Activated T-helper 17 cell treated with anti-CD3 and anti-CD28 coated beads, Interleukin-2, amount 50 U/mL, for 72 hours (primary cell): ENCODE measurements around the gene MTAP. TPM values are rescaled to one million over a fixed set of nuclear protein-coding genes. Genes with fewer than 3 reads are reported as not detected.

Experiments used
- ATAC-seq: fragments of 150-1000 bp; cut with Tn5 transposase; replicated peaks from 2 replicates; pipeline ENCODE4 v1.10.0; 2021; ENCODE audit warnings: mild to moderate bottlenecking, moderate library complexity
- H3K27ac Mint-ChIP-seq: one replicate; pipeline ENCODE4 v1.8.0; 2022; ENCODE audit warnings: mixed read lengths
- H3K27me3 Mint-ChIP-seq: one replicate; pipeline ENCODE4 v1.8.0; 2022; ENCODE audit warnings: mixed read lengths
- H3K36me3 Mint-ChIP-seq: one replicate; pipeline ENCODE4 v1.8.0; 2022; ENCODE audit warnings: low read depth, mild to moderate bottlenecking, mixed read lengths
- H3K4me1 Mint-ChIP-seq: one replicate; pipeline ENCODE4 v1.8.0; 2022; ENCODE audit warnings: mixed read lengths
- H3K4me3 Mint-ChIP-seq: one replicate; pipeline ENCODE4 v1.8.0; 2022; ENCODE audit warnings: mild to moderate bottlenecking, mixed read lengths
- H3K9me3 Mint-ChIP-seq: one replicate; pipeline ENCODE4 v1.8.0; 2022; ENCODE audit warnings: mixed read lengths
- total RNA-seq, 2 donors: library from RNA; stranded (reverse); gene quantifications; one replicate each; pipeline ENCODE4 v1.2.3, GENCODE V29; 2022

Gene MTAP
- total RNA-seq, 2 donors from 2014 or later, result 41.2 to 62.0 TPM

- H3K27ac Mint-ChIP-seq, result peak overlapping the region; percentile 51
- H3K27me3 Mint-ChIP-seq, result no peaks in the 10 kb centered on the region
- no peak overlapping the region for H3K4me3 Mint-ChIP-seq
- peaks cover 26% of the 10 kb centered on the region for H3K4me1 Mint-ChIP-seq
- H3K9me3 Mint-ChIP-seq, result no peaks in the 10 kb centered on the region
- peak; percentile 95 for ATAC-seq
- peaks cover 78% of the 10 kb centered on the region for H3K36me3 Mint-ChIP-seq
These were observed 50.3 kb downstream of the MTAP start for GRCh38 chr9:21852754-21853153.

GRCh38 chr9:21853414-21853813 is 51.0 kb downstream of the MTAP start:
- Mint-ChIP-seq H3K27ac (no peak overlapping the region), H3K4me3 (no peak overlapping the region), H3K4me1 (peaks cover 26% of the 10 kb centered on the region), H3K9me3 (no peaks in the 10 kb centered on the region), H3K36me3 (peaks cover 78% of the 10 kb centered on the region), H3K27me3 (no peaks in the 10 kb centered on the region)
- ATAC-seq, result no peak

DNA sequence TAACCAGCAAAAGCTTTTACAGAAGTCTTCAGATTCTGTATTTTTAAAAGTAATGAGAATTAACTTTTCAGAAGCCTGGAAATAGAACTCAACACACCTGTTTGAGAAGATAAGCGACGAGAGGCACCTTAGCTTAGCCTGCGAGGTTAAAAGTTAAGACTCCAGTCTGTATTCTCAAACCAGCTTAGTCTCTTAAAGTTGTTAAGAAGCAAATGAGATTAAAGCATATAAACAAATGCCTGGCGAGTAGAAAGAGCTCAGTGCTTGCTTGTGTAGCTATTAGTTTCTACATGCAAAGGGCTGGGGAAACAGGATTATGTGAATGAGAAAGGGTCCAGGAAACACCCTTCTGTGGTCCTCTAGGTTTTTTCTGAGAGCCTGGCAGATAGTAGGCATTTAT is 51.7 kb downstream of the MTAP start:
- Mint-ChIP-seq H3K36me3 (peaks cover 81% of the 10 kb centered on the region), H3K4me3 (no peak overlapping the region), H3K9me3 (no peaks in the 10 kb centered on the region), H3K4me1 (peaks cover 26% of the 10 kb centered on the region), H3K27ac (no peak overlapping the region), H3K27me3 (no peaks in the 10 kb centered on the region)
- no peak for ATAC-seq

- peaks cover 86% of the 10 kb centered on the region for H3K36me3 Mint-ChIP-seq
- H3K4me1 Mint-ChIP-seq, result peaks cover 26% of the 10 kb centered on the region
- no peaks in the 10 kb centered on the region for H3K27me3 Mint-ChIP-seq
- H3K4me3 Mint-ChIP-seq, result no peak overlapping the region
- H3K27ac Mint-ChIP-seq, result no peak overlapping the region
- H3K9me3 Mint-ChIP-seq, result no peaks in the 10 kb centered on the region
- no peak for ATAC-seq
These were observed 52.2 kb downstream of the MTAP start for GRCh38 chr9:21854594-21854993.

GRCh38 chr9:21856301-21857094 is 54.1 kb downstream of the MTAP start:
- peaks cover 22% of the 10 kb centered on the region for H3K4me1 Mint-ChIP-seq
- no peak overlapping the region for H3K27ac Mint-ChIP-seq
- peaks cover 100% of the 10 kb centered on the region for H3K36me3 Mint-ChIP-seq
- H3K9me3 Mint-ChIP-seq, result no peaks in the 10 kb centered on the region
- H3K27me3 Mint-ChIP-seq, result no peaks in the 10 kb centered on the region
- no peak for ATAC-seq
- H3K4me3 Mint-ChIP-seq, result no peak overlapping the region

- no peaks in the 10 kb centered on the region for H3K9me3 Mint-ChIP-seq
- no peak overlapping the region for H3K4me3 Mint-ChIP-seq
- no peaks in the 10 kb centered on the region for H3K27me3 Mint-ChIP-seq
- ATAC-seq, result no peak
- no peaks in the 10 kb centered on the region for H3K4me1 Mint-ChIP-seq
- no peak overlapping the region for H3K27ac Mint-ChIP-seq
- H3K36me3 Mint-ChIP-seq, result peaks cover 100% of the 10 kb centered on the region
These were observed 60.4 kb downstream of the MTAP start for GRCh38 chr9:21862871-21863270.

DNA sequence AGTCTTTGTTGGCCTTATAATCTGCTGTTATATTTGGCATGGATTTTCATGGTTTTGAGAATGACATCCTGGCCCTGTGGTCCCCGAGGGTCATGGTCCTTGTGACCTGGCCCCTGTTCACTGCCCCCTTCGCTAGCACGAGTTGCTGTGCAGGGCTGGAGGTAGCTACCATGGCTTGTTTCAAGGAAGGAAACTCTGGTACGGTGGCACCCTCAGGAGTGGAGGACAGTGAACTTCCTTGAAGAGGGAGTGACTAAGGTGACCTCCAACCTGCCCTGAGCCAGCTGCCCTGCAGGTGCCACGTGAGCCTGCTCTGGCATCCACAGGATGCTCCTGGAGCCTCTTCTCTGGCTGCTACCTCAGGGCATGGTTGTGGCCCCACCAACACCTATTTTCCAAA is 62.1 kb downstream of the MTAP start:
- H3K4me3 Mint-ChIP-seq, result no peak overlapping the region
- H3K36me3 Mint-ChIP-seq, result peaks cover 87% of the 10 kb centered on the region
- H3K4me1 Mint-ChIP-seq, result no peaks in the 10 kb centered on the region
- no peaks in the 10 kb centered on the region for H3K9me3 Mint-ChIP-seq
- ATAC-seq, result no peak
- H3K27ac Mint-ChIP-seq, result no peak overlapping the region
- H3K27me3 Mint-ChIP-seq, result no peaks in the 10 kb centered on the region

DNA sequence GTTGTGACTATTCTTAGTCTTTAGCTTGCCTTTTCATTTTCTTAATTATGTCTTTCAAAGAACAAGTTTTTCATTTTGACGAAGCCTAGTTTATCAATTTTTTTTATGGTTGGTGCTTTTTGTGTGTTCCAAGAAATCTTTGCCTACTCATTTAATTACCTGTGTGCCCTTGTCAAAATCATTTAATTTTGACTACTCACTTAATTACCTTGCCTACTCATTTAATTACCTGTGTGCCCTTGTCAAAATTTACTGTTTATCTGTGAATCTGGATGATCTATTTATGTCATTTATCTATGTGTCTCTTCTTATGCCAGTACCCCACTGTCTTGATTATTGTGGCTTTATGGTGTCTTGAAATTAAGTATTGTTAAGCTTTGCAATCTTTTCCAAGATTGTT is 63.9 kb downstream of the MTAP start:
- peaks cover 71% of the 10 kb centered on the region for H3K36me3 Mint-ChIP-seq
- no peaks in the 10 kb centered on the region for H3K27me3 Mint-ChIP-seq
- no peak overlapping the region for H3K4me3 Mint-ChIP-seq
- no peaks in the 10 kb centered on the region for H3K4me1 Mint-ChIP-seq
- no peaks in the 10 kb centered on the region for H3K9me3 Mint-ChIP-seq
- ATAC-seq, result no peak
- H3K27ac Mint-ChIP-seq, result no peak overlapping the region

DNA sequence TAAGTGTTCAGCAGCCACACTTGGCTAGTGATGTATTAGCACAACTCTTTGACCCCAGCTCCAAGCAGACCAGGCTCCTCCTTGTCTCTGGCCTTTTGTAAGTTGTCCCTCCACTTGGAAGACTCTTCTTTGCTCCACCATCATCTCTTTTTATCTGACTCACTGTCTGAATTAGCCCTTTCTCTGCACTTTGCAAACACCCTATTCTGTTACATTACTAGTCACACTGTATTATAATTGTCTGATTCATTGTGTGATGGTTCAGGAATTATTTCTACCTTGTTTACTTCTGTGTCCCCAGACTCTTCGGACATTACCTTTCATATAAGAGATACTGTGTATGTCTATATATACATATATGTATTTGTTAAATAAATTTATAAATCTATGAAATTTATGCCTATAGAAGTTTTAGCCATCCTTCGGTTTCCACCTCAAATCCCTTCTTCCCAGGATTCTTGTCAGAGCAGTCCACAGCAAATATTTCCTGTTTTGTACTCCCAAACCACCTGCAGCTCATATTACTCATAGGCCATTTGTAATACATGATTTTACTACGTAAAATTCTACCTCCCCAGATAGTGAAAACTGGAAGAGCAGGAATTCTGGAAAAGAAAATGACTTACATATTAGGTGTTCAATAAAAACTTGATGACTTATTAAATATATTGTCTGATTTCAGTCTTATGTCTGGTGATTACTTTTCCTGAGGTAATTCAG is 69.0 kb downstream of the MTAP start:
- Mint-ChIP-seq H3K9me3 (no peaks in the 10 kb centered on the region), H3K27ac (no peak overlapping the region), H3K4me3 (no peak overlapping the region), H3K4me1 (no peaks in the 10 kb centered on the region), H3K27me3 (no peaks in the 10 kb centered on the region), H3K36me3 (peaks cover 60% of the 10 kb centered on the region)
- no peak for ATAC-seq

DNA sequence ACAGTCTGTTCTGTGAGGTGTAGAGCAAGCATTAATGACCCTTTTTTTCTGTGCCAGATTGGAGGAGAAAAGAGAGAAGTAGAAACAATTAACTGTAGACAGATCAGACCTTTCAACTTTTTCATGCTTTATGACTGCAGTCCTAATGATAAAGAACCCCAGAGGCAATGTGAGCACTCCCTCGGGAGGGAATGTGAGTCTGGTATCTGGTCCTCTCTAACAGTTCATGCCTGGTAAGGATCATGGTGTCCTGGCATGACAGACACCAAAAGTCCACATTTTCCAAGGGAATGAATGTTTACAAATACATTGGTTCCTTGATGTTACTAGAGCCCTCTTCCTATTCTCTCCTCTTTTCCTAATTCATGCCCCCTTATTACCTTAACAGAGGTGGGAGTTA is 70.3 kb downstream of the MTAP start:
- peaks cover 5% of the 10 kb centered on the region for H3K9me3 Mint-ChIP-seq
- H3K27ac Mint-ChIP-seq, result no peak overlapping the region
- no peaks in the 10 kb centered on the region for H3K27me3 Mint-ChIP-seq
- H3K4me3 Mint-ChIP-seq, result no peak overlapping the region
- peaks cover 60% of the 10 kb centered on the region for H3K36me3 Mint-ChIP-seq
- H3K4me1 Mint-ChIP-seq, result no peaks in the 10 kb centered on the region
- ATAC-seq, result no peak

- Mint-ChIP-seq H3K27me3 (no peaks in the 10 kb centered on the region), H3K27ac (no peak overlapping the region), H3K36me3 (peaks cover 65% of the 10 kb centered on the region), H3K4me1 (no peaks in the 10 kb centered on the region), H3K9me3 (peaks cover 6% of the 10 kb centered on the region), H3K4me3 (no peak overlapping the region)
- ATAC-seq, result no peak
These were observed 71.2 kb downstream of the MTAP start for GRCh38 chr9:21873540-21874221.

DNA sequence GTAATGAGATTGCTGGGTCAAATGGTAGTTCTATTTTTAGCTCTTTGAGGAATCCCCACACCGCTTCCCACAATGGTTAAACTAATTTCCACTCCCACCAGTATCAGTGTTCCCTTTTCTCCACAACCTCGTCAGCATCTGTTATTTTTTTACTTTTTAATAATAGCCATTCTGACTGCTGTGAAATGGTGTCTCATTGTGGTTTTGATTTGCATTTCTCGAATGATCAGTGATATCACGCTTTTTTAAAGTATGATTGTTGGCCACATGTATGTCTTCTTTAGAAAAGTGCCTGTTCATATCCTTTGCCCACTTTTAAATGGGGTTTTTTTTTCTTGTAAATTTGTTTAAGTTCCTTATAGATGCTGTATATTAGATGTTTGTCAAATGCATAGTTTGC is 73.5 kb downstream of the MTAP start:
- Mint-ChIP-seq H3K4me3 (no peak overlapping the region), H3K9me3 (peaks cover 20% of the 10 kb centered on the region), H3K4me1 (no peaks in the 10 kb centered on the region), H3K27ac (no peak overlapping the region), H3K27me3 (no peaks in the 10 kb centered on the region), H3K36me3 (peaks cover 82% of the 10 kb centered on the region)
- peak; percentile 35 for ATAC-seq

GRCh38 chr9:21883642-21884041 is 81.2 kb downstream of the MTAP start:
- Mint-ChIP-seq H3K4me3 (no peak overlapping the region), H3K27ac (no peak overlapping the region), H3K4me1 (peaks cover 4% of the 10 kb centered on the region), H3K9me3 (peaks cover 17% of the 10 kb centered on the region), H3K36me3 (peaks cover 41% of the 10 kb centered on the region), H3K27me3 (no peaks in the 10 kb centered on the region)
- no peak for ATAC-seq

DNA sequence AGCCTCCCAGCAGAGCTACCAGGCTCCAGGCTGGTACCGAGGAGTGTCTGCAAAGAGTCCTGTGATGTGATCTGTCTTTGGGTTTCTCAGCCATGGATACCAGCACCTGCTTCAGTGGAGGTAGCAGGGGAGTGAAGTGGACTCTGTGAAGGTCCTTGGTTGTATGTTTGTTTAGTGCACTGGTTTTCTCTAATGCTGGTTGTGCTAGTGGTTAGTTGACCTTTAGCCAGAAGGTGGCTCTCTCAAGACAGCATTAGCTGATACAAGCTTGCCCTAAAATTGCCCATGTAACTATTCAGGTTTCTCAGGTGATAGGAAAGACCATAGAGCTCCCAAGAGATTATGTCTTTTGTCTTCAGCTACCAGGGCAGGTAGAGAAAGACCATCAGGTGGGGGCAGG is 87.2 kb downstream of the MTAP start:
- Mint-ChIP-seq H3K27me3 (no peaks in the 10 kb centered on the region), H3K27ac (no peak overlapping the region), H3K4me3 (no peak overlapping the region), H3K4me1 (peaks cover 4% of the 10 kb centered on the region), H3K36me3 (peaks cover 51% of the 10 kb centered on the region), H3K9me3 (peaks cover 13% of the 10 kb centered on the region)
- no peak for ATAC-seq

DNA sequence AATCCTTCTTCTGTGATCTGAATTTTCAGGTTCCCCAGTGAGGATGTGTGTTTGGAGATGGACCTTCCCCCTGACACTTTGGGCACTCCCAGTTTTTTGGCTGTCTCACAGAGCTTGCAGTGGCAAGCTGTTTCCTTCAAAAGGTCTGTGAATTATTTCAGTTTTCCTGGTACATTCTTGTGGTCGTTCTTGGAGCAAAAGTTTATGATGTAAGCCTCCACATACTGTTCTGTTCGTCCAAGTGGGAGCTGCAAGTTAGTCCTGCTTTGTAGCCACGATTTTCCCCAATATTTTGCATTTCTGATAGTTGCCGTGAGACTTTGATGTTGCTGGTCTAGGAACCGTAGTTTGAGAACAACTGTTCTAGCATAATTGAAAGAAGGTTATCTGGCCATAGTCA is 88.3 kb downstream of the MTAP start:
- H3K9me3 Mint-ChIP-seq, result peaks cover 15% of the 10 kb centered on the region
- ATAC-seq, result no peak
- H3K4me3 Mint-ChIP-seq, result no peak overlapping the region
- H3K27ac Mint-ChIP-seq, result no peak overlapping the region
- H3K36me3 Mint-ChIP-seq, result peaks cover 51% of the 10 kb centered on the region
- peaks cover 4% of the 10 kb centered on the region for H3K4me1 Mint-ChIP-seq
- H3K27me3 Mint-ChIP-seq, result no peaks in the 10 kb centered on the region
